GM18511 (cell line): ENCODE results near the gene MED13.
"Not testable (repeated sequence)": the region's sequence is repeated elsewhere in the genome, so short reads cannot be mapped to it uniquely, and the experiment has no call there.

Experiments
- ATAC-seq: cut with Tn5 transposase; IDR thresholded peaks from one replicate; pipeline ENCODE4 v1.9.1; 2021; ENCODE audit warnings: mild to moderate bottlenecking, moderate library complexity; ENCODE audit not compliant: unreplicated experiment

MED13 gene

GRCh38 chr17:62089334-62089733 is 24.3 kb upstream of the MED13 start:
- no peak for ATAC-seq

- ATAC-seq: no peak
These were observed 21.7 kb upstream of the MED13 start for GRCh38 chr17:62086737-62087136.

DNA sequence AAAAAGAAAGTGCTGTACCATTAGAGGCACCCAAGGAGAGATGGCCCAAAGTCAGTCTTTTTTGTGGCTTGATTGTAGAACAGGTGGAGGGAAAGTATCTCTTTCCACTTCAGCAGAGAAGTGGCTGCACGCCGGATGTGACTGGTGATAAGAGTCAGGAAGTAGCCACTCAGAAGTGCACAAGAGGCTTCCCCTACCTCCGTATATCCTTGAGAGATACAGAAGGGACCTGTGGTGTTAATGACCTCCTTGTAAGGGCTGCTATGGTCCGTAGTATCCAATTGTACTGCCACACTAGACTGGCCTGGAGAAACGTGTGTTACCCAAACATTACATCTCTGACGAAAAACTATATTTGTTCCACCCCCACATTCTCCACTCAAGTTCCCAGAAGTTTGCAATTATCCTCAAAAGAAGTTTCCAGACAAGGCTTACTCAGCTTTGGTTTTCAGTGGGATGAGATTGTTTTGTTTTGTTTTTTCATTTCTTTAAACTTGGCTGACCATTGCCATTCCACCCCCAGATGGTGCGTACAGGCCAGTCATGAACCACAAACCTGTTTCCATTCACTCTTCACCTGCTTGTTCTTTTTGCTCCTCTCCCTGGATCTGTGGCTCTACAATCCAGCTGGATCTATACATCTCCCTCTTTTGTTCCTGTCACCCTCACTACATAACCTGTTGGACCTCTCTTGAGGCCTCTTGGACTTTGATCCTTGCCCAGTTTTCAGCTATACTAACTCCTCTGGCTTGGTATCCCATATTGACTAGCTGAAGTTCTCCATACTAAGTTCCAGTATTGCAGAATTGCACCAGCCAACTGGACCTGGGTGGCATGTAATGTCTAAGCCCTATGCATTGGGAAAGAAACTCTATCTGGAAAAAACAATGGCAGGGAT is 20.7 kb upstream of the MED13 start:
- ATAC-seq: no peak

GRCh38 chr17:62084585-62084984 is 19.5 kb upstream of the MED13 start:
- ATAC-seq: no peak

- ATAC-seq: no peak
These were observed 18.6 kb upstream of the MED13 start for GRCh38 chr17:62083651-62084050.

DNA sequence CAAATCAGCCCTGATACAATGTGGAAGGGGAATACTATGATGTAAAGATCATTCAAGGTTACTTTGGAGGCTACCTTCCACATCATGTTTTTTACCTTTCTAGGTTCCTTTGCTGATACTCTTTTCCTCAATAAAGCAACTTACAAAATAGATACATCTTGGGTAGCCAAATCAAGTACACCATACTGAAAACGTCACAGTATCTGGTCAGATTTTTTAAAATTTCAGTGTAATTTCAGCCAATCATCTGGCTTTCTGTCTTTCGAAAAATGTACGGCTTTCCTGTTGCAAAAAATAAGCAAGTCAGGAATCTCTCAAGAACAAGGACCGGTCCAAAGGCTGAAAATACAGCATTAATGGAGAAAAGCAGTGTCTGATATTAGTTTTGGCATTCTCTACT is 15.6 kb upstream of the MED13 start:
- ATAC-seq: no peak

DNA sequence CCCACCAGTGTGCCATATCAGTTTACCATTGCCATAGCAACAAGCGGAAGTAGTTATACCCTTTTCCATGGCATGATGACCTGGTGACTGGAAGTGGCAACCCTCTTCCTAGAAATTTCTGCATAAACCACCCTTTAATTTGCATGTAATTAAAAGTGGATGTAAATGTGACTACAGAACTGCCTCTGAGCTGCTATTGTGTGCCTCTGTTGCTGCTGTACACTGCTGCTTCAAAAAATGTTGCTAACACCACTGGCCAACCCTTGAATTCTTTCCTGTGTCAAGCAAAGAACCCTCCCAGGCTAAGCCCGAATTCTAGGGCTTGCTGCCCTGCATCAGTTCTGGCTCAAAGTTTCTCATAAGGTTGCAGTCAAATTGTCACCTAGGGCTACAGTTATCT is 12.9 kb upstream of the MED13 start:
- no peak for ATAC-seq

DNA sequence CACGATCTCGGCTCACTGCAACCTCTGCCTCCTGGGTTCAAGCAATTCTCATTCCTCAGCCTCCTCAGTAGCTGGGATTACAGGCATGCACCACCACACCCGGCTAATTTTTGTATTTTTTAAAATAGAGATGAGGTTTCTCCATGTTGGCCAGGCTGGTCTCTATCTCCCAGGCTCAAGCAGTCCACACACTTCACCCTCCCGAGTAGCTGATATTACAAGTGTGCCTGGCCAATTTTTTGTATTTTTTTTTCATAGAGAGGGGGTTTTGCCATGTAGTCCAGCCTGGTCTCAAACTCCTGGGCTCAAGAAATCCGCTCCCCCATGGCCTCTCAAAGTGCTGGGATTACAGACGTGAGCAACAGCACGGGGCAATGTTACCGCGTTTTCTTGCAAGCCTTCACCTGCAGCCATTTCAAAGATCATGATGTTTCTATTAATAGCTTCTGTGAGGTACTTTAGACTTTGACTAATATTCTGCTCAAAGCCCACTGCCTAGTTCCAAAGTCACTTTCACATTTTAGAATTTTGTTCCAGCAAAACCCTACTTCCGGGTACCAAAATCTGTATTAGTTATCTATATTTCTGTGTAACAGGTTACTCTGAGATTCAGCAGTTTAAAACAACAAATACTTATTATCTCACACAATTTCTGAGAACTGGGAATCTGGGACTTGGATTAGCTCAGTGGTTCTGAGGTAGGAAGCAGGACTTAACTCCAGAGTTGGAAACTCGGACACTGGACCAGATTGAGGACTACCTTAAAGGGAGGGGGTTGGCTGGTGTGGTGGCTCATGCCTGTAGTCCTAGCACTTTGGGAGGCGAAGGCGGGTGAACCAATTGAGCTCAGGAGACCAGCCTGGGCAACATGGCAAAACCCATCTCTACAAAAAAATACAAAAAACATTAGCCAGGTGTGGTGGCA is 12.0 kb upstream of the MED13 start:
- ATAC-seq: no peak

DNA sequence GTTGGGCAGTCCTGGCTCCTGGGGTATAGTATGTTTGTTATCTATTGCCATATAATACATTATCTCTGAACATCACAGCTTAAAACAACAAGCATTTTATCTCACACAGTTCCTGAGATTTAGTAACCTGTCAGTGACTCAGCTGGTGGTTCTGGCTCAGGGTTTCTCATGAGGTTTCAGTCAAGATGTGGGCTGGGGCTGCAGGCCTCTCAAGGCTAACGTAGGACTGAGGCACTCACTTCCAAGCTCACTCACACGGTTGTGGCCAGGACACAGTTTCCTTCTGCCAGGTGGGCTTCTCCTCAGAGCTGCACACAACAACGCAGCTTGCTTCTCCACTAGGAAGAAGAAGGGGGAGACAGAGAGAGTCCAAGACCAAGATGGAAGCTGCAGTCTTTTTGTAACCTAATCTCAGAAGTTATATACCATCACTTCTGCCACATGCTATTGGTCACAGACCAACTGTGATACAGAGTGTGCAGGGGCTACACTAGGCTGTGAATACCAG is 10.3 kb upstream of the MED13 start:
- no peak for ATAC-seq

GRCh38 chr17:62073993-62074392 is 8.9 kb upstream of the MED13 start:
- ATAC-seq: no peak

DNA sequence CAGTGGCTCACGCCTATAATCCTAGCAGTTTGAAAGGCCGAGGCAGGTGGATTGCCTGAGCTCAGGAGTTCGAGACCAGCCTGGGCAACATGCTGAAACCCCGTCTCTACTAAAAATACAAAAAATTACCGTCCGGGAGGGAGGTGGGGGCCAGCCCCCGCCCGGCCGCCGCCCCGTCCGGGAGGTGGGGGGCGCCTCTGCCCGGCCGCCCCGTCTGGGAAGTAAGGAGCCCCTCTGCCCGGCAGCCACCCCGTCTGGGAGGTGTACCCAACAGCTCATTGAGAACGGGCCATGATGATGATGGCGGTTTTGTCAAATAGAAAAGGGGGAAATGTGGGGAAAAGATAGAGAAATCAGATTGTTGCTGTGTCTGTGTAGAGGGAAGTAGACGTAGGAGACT is 7.8 kb upstream of the MED13 start:
- not testable (repeated sequence) for ATAC-seq

- ATAC-seq: no peak
These were observed 5.8 kb upstream of the MED13 start for GRCh38 chr17:62070900-62071299.

GRCh38 chr17:62067165-62068145 is 2.4 kb upstream of the MED13 start:
- ATAC-seq: no peak

DNA sequence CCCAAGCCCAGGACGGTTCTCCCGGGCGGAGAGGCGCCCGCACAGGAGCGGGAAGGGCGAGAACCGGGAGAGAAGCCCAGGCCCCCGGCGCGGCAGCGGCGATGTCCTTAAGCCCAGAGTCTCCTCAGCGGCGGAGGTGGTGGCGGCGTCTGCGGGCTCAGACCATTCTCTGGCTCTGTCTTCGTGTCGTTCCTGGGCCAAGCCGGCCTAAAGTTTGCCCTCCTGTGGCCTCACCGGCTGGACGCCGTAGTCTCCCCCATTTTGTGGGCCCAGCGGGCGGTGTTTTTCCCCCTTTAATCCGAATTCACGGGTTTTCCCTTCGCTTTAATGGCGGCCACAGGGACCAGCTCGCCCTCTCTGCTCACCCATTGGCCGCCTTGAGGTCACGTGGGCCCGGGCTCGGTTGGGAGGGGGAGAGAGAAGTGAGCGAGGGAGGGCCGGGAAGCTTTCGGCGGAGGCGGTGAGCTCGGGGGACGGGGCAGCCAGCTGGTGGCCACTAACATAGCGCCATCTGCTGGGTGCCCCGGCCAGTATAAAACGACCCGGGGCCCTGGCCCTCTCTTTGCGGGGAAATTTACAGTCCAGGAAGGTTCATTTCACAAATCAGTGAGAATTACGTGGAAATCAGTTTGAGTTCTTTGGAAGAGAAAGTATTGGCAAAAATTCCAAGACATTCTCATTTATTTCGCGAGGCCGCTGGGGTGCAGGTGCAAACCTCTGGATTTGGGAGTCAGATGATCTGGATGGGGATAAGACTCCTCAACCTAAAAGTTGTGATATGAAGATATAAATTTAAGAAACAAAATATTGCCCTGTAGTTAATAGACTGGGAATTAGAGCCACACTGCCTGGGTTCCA is 762 bp upstream of the MED13 start:
- peak; percentile 95 for ATAC-seq

- ATAC-seq: no peak
These were observed 868 bp downstream of the MED13 start for GRCh38 chr17:62064029-62064790.

DNA sequence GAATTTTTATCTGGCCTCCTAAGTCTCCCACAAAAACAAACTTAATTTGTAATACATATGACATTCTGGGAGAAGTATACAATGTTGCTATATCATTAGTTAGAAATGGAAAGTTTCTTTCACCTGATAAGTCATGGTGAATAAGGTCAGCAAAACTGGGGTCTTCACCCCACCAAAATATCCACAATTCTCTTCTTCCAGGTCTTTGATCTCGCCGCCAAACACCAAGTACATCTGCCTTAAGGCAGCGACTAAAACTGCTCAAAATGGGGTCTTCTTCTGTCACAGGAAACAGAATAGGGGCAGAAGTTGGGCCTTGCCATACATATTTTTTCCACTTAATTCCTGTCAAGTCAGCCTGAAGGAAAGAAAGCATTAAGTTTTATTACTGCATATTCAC is 2.1 kb downstream of the MED13 start:
- ATAC-seq: no peak

GRCh38 chr17:62062302-62062701 is 2.8 kb downstream of the MED13 start:
- no peak for ATAC-seq

- ATAC-seq: no peak
These were observed 5.7 kb downstream of the MED13 start for GRCh38 chr17:62059414-62059813.

- ATAC-seq: no peak
These were observed 6.5 kb downstream of the MED13 start for GRCh38 chr17:62058611-62059010.
